Uterus (tissue), 2 donors: Measurements from ENCODE around the gene LTBP1.

Experiments
- POLR2A ChIP-seq, 2 donors: fragments of 450-650 bp; IDR thresholded peaks; one replicate each; pipeline ENCODE4 v1.6.1; 2016; ENCODE audit warnings: antibody characterized with exemption in 2 of 2, mild to moderate bottlenecking in 1 of 2, moderate library complexity in 1 of 2
- TF ChIP-seq, protein P1 (sequence below), 4 experiments: fragments of 200-600 bp in 2 of 4; fragments of 450-650 bp in 2 of 4; sonication (generic) in 2 of 4; IDR thresholded peaks; one replicate each; pipeline ENCODE4 v1.5.1; 2016 to 2019; ENCODE audit warnings: antibody characterized with exemption in 4 of 4, mild to moderate bottlenecking in 2 of 4, moderate library complexity in 1 of 4

DNA sequence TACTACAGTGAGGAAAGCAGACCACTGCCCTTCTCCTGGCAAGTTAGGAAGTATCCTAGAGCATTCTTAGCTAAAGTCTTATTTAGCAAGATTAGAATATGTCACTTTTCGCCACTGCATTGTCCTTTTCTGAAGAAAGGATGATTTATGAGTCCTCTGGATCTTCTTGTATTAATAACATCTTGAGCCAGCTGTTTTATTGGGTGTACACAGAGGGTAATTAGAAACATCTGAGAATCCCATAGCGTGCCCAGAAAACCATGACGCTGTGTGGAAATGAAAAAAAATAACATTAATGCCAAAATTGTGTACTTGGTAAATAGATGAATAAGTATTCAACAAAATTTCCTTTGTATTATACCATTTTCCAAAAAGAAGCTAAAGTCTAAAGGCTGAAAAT is 198.7 kb downstream of the LTBP1 start:
- TF ChIP-seq, protein P1, sequence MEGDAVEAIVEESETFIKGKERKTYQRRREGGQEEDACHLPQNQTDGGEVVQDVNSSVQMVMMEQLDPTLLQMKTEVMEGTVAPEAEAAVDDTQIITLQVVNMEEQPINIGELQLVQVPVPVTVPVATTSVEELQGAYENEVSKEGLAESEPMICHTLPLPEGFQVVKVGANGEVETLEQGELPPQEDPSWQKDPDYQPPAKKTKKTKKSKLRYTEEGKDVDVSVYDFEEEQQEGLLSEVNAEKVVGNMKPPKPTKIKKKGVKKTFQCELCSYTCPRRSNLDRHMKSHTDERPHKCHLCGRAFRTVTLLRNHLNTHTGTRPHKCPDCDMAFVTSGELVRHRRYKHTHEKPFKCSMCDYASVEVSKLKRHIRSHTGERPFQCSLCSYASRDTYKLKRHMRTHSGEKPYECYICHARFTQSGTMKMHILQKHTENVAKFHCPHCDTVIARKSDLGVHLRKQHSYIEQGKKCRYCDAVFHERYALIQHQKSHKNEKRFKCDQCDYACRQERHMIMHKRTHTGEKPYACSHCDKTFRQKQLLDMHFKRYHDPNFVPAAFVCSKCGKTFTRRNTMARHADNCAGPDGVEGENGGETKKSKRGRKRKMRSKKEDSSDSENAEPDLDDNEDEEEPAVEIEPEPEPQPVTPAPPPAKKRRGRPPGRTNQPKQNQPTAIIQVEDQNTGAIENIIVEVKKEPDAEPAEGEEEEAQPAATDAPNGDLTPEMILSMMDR (IDR thresholded peaks at IDR 0.05): no peak
- no peak for TF ChIP-seq POLR2A (IDR thresholded peaks at IDR 0.05)
